NCI-H2227 (cell line): ENCODE results near the gene ITCH.
"Not testable (repeated sequence)": the region's sequence is repeated elsewhere in the genome, so short reads cannot be mapped to it uniquely, and the experiment has no call there.

Experiments used
- DNase-seq: peaks from one replicate; lab custom pipeline; 2025; ENCODE audit not compliant: unreplicated experiment; lab: John Stamatoyannopoulos, UW

The ITCH gene

DNA sequence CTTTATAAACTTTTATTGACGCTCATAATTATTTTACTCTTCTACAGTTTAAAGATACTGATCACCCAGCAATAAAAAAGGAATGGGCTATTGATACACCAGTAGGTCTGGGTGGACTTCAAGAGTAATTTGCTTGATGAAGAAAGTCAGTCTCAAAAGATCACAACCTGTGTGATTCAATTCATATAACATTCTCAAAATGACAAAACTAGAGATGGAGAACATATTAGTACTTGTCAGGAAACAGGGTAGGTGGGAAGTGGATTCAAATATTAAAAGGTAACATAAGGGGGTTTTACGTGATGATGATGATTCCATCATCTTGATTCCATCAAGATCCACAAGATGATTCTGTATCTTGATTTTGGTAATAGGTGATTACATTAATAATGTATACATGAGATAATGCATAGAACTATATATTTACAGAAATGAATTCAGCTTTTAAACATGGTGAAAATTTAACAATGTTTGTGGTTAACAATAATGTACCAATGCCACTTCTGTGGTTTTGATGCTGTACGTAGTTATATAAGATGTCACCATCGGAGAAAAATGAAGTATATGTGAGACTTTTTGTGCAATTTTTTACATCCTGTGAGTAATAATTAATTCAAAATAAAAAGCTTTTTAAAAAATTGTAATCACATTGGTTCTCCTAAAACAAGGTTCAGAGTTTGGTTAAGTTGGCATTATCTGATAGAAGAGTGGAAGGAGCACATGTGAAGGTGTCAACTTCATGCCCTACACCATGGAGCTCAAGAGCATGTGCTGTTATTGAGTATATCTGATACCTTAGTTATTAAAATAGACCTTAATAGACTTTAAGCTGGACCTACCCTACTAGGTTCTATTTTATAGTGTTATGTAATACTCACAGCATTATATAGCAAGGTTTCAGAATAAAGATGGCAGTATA is 86.9 kb downstream of the ITCH start:
- DNase-seq = no peak

DNA sequence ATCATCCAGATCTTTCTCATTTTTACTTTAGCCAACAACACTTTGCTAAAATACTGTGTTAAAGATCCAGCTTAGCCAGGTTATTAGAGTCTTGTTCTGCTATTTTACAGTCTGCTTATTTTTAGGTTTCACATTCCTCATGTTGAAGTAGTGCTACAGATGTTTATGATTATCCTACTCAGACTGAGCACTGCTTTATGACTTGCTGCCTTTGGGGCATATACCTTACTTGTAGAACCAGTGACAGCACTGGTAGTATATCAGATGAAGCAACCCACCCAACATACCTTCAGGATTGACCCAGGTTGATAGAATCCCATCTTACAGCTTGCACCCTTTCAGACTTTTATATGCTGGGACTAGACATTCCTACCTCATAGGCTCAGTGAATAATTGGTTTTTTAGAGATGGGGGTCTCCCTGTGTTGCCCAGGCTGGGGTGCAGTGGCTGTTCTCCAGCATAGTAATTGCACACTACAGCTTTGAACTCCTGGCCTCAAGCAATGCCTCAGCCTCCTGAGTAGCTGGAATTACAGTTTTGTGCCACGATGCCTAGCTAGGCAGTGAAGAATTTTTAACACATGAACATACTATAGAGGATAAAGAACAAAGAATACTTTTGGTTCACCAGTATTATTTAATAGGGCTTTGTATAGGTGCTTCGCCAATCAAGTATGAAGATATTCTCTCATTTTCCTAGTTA is 89.4 kb downstream of the ITCH start:
- DNase-seq = no peak

DNA sequence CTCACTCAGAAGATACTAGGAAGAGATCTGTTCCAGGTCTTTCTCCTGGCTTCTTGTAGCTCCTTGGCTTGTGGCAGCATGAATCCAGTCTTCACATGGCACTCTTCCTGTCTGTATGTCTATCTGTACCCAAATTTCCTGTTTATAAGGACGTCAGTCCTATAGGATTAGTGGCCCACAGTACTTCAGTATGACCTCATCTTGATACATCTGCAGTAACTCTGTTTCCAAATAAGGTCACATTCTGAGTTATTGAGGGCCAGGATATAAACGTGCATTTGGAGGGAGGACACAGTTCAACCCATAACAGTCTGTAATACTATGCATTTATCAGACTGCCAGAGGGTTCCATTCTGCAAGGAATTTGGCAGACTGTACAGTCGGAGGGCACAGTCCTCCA is 95.6 kb downstream of the ITCH start:
- no peak for DNase-seq

DNA sequence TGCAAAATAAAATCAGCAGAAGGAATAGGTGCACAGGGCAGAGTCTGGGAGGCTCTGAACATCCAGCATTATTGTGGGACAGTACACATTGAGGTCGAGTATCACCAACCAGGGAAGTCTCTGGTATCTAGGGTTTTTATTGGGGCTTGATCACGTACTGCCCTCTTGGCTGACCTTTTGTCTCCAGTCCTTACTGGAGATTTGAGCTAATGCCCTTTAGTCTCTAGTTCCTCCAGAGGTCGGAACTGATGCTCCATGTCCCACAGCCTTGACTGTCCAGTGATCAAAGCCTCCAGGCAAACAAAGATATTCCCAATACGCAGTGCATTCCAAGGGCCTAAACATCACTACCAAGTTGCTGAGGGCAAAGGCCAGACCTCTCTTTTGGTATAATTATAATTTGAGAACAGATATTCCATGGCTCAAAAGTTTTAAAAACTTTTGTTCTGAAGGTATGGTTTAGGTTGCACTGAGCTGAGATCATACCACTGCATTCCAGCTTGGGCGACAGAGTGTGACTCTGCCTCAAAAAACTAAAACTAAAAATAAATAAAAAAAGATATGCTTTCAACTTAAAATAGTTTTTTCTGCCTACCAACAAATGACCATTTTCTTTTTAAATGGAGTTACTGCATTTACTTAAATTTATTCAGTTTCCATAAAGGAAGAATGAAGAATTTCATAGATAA is 96.3 kb downstream of the ITCH start:
- DNase-seq = no peak

DNA sequence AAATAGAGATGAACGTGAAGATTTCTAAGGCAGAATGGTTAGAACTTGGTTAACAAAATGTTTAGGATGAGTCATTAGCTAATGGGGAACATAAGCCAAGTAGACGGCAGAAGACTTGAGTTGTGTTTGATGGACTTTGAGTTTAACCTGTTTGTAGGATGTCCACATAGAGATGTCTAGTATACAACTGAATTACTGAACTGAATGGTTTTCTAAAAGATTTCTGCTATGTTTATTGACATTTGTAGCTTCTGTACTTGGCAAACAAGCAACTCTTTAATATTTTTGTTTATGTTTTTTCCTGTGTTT is 98.7 kb downstream of the ITCH start:
- no peak for DNase-seq

DNA sequence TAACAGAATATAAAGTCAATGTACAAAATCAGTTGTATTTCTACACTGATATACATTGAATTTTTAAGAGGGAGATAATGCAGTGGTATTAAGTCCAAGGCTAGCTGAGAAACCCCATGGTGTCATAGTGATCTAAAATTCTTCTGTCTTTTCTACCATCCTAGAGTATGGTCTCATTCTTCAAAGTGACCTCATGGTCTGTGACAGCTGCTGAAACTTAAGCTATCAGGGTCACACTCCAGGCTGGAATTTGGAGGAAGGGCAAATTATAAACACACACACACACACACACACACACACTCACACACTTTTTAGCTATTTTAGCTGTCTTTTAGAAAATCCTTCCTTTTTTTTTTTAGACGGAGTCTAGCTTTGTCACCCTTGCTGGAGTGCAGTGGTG is 105.9 kb downstream of the ITCH start:
- DNase-seq = no peak

DNA sequence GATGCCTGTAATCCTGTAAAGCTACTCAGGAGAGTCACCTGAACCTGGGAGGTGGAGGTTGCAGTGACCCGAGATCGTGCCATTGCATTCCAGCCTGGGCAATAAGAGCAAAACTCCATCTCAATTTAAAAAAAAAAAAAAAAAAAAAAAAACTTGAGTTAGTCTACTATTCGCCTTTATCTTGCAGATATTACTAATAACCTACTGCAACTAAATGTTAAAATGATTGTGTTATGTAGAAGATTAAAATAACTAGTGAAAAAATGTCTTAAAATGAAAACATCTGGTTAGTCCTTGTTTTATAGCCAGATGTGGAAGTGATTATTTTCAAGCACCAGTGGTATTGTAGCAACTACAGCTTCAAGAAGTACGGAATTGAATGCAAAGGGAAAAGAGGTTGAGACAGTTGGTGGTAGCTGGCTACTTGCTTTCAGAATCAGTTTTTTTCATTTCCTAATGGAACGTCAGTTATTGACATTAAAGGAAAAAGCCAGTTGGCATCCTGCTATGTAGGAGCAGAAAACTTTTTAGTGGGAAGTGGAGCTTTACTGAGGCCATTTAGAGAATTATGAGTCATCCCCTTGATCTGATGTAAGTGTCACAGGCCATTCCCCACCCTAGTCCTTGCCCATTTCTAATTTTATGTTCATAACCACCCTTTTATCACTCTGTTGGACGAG is 109.3 kb downstream of the ITCH start:
- DNase-seq = no peak

DNA sequence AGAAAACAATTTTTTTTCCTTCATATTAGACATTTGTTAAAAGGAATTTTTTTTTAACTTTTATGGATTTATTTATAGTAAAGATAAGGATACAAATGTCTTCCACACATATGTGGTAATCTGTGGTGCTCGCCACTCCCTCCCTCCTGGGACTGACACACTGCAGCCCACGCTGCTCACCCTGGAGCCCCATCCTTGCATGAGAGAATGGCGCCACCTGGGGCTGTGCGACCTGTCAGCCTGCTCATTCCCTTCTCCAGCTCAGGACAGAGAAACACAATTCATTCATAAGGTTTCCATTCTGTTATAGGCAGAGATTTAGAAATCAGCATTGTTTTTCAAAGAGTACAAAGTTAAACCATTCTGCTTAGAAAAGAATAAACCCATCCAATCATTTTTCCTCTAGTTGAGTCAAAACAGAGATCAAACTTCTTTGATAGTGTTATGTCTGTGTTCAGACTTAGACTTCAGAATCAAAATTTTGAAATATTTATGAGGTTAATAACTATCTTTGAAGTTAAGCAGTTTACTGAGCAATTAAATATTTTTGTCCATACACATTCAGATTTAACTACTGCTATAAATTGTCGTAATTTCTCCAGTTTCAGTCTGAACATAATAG is 110.3 kb downstream of the ITCH start:
- peak; percentile 52 for DNase-seq

DNA sequence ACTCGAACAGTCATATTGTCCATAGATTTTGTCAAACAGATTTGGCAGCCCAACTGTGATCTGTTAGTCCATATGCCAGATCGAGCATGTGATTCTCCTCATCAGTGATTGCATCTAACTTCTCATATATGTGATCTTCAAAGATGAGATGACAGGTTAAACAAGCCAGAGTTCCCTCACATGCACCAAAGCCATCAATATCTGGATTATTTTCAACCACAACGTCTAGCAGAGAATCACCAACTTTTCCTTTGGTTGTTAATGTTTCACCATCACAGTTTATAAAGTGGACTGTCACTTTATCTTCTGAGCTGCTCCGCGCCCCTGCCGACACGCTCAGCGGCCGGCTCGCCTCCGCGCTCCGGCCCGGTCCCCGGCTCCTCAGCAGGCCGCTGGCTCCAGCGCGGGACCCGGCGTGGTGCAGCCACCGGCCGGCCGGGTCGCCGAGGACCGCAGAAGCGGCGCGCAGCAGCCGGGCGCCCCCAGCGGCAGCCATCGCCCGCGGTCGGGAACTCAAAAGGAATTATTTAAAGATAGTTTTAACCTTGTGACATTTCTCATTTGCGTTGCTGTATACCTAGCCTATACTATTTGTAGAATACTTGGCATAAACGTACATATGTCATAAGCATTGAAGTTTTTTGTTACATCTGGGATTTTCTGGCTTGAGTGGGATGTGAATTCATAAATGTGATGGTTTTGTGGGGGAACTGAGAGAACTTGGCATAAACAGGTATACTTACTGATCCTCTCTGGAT is 113.1 kb downstream of the ITCH start:
- DNase-seq = peak; percentile 62

DNA sequence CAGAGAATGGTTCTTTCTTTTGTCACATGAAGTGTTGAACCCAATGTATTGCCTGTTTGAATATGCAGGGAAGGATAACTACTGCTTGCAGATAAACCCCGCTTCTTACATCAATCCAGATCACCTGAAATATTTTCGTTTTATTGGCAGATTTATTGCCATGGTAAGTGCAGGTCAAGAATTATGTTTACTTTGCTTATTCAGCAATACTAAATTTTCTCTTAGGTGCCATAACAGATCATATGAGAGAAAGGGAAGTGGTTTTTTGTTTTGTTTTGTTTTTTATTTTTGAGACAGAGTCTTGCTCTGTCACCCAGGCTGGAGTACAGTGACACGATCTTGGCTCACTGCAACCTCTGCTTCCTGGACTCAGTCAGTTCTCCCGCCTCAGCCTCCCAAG is 116.6 kb downstream of the ITCH start:
- DNase-seq = no peak

DNA sequence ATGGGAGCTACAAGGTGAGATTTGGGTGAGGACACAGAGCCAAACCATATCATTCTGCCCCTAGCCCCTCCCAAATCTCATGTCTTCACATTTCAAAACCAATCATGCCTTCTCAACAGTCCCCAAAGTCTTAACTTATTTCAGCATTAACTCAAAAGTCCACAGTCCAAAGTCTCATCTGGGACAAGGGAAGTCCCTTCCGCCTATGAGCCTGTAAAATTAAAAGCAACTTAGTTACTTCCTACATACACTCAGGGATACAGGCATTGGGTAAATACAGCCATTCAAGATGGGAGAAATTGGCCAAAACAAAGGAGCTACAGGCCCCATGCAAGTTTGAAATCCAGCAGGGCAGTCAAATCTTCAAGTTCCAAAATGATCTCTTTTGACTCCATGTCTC is 119.1 kb downstream of the ITCH start:
- DNase-seq = not testable (repeated sequence)

DNA sequence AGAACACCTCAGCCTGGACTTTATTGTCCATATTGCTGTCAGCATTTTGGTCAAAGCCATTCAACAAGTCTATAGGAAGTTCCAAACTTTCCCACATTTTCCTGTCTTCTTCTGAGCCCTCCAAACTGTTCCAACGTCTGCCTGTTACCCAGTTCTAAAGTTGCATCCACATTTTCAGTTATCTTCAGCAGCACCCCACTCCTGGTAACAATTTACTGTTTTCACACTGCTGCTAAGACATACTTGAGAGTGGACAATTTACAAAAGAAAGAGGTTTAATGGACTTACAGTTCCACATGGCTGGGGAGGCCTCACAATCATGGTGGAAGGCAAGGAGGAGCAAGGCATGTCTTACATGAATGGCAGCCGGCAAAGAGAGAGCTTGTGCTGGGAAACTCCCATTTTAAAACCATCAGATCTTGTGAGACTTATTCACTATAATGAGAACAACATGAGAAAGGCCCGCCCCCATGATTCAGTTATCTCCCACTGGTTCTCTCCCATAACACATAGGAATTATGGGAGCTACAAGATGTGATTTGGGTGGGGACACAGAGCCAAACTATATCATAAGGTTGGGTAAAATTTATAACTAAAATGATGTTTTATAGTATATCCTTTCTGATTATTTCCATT is 120.6 kb downstream of the ITCH start:
- DNase-seq = not testable (repeated sequence)

DNA sequence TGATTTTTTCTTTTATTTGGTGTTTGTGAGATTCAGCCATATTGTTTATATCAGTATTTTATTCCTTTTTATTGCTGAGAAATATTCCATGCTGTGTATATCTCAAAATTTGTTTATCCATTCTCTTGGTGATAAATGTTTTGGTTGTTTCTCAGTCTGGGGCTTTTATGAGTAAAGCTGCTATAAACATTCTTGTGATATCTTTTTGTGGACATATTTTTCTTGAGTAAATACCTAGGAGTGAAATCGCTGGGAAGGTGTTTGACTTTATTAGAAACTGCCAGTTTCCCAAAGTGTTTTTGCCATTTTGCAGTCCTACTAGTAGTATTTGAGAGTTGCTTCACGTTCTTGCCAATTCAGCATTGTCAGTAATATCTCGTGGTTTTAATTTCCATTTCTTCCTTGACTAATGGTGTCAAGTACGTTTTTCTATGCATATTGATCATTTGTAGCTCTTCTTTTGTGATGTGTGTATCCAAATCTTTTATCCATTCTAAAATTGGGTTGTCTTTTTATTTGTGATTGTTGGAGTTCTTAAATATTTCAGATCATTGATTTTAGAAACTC is 122.1 kb downstream of the ITCH start:
- DNase-seq = no peak

DNA sequence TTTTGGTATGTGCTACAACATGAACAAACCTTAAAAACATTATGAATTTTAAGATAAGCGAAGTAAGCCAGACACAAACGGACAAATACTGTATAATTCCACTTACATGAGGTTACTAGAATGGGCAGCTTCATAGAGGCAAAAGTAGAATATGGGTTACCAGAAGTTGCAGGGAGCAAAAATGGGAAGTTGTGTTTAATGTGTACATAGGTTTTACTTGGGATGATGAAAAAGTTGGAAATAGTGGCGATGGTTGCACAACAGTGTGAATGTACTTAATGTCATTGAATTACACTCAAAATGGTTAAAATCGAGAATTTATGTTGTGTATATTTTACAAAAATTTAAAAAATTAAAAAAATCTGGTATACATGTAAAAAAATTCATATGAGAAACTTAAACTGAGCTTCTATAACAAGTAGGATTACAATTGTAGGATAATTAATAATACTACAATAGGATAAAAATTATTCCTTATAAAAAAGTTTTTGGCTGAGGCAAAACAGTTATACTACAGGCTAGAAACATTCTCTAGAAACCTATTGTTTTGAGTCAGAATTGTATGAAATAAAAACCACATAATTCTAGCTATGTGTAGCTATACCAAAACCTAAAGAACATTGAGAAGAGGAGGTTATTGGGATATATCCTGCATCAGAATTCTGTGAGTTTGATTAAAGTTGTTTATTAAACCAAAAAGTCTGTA is 128.3 kb downstream of the ITCH start:
- no peak for DNase-seq

DNA sequence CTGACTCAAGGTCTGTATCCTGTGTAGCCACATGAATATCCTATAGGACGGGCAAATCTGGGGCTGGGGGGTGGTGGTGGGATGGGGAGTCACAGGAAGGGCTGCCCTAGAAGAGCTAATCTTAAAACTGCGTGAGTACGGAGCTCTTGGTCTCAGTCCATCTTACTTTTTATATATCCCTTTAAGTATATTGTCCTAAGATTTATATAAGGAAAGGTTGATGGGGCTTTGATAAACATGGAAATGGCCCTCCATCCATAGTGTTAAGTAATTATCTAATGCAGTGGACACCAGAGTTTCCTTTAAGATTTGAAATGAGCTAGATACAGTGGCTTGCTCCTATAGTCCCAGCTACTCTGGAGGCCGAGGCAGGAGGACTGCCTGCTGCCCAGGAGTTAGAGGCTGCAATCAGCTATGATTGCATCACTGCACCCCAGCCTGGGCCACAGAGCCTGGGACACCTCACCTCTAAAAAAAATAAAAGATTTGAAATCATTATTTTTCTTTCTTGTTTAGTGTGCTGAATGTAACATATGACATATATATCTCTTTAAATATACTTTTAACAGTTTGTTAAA is 128.9 kb downstream of the ITCH start:
- DNase-seq = no peak

DNA sequence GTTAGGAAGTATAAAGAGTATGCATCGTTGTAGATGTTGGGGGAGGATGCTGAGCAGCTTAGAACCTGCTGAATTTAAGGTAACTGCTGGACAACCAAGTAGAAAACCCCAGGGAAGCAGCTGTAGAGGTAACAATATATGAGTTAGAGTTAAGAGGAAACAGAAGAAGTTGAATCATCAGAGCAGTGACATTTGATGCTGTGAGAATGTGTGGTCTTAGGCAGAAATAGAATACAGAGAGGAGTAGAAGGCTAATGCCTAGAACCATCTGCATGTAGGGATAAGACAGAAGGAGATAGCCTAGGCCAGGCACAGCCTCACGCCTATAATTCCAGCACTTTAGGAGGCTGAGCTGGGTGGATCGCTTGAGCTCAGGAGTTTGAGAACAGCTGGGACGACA is 130.6 kb downstream of the ITCH start:
- DNase-seq = no peak

DNA sequence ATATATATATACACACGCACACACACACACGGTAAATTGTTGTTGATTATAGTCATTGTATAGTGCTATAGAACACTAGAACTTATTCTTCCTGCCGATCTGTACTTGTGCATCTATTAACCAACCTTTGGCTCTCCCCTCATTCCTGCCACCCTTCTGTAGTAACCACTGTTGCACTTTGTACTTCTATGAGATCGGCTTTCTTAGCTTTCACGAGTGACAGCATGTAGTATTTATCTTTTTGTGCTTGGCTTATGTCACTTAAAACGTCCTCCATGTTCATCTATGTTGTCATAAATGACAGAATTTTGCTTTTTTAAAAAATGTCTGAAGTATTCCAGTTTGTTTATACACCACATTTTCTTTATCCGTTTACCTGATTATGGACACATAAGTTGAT is 132.2 kb downstream of the ITCH start:
- DNase-seq = no peak

DNA sequence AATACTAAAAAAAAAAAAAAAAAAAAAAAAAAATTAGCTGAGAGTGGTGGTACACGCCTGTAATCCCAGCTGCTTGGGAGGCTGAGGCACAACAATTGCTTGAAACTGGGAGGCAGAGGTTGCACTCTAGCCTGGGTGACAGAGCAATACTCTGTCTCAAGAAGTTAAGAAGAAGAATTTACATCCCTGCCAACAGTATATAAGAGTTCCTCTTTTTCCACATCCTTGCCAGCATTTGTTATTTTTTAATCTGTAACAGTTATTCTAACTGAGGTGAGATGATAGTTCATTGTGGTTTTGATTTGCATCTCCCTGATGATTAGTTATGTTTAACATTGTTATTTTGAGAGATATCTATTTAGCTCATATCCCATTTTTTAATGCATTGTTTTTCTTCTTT is 132.8 kb downstream of the ITCH start:
- DNase-seq = no peak

DNA sequence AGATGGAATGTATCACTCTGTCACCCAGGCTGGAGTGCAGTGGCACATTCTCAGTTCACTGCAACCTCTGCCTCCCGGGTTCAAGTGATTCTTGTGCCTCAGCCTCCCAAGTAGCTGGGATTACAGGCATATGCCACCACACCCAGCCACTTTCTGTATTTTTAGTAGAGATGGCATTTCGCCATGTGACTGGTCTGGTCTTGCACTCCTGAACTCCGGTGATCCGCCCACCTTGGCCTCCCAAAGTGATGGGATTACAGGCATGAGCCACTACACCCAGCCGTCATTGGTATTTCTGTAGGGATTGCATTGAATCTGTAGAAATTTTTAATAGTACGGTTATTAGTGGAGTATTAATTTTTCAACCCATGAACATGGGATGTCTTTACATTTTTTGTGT is 134.5 kb downstream of the ITCH start:
- DNase-seq = not testable (repeated sequence)
